GM21367 (cell line): ENCODE measurements around the gene NUP188.
A peak's percentile ranks its signal among the peaks of the same experiment; 100 is the strongest.
"Not testable (repeated sequence)": the region's sequence is repeated elsewhere in the genome, so short reads cannot be mapped to it uniquely, and the experiment has no call there.

ENCODE experiments used
- ATAC-seq: cut with Tn5 transposase; IDR thresholded peaks from one replicate; pipeline ENCODE4 v1.9.1; 2021; ENCODE audit not compliant: unreplicated experiment

NUP188 gene

GRCh38 chr9:128940946-128941755, 6.3 kb upstream of the NUP188 start:
- no peak for ATAC-seq

- ATAC-seq = no peak
These were observed 3.5 kb upstream of the NUP188 start for GRCh38 chr9:128943832-128944620.

GRCh38 chr9:128944966-128945365, 2.5 kb upstream of the NUP188 start:
- not testable (repeated sequence) for ATAC-seq

GRCh38 chr9:128945798-128946501, 1.5 kb upstream of the NUP188 start:
- ATAC-seq = no peak

- ATAC-seq = no peak
These were observed 775 bp upstream of the NUP188 start for GRCh38 chr9:128946571-128947276.

GRCh38 chr9:128947277-128947526, 297 bp upstream of the NUP188 start:
- ATAC-seq = peak; percentile 21

GRCh38 chr9:128961403-128961802, 13.9 kb downstream of the NUP188 start:
- ATAC-seq = not testable (repeated sequence)

- no peak for ATAC-seq
These were observed 22.0 kb downstream of the NUP188 start for GRCh38 chr9:128969491-128969890.

GRCh38 chr9:128972956-128973355, 25.5 kb downstream of the NUP188 start:
- ATAC-seq = no peak

GRCh38 chr9:128979111-128979510, 31.6 kb downstream of the NUP188 start:
- no peak for ATAC-seq

- no peak for ATAC-seq
These were observed 36.0 kb downstream of the NUP188 start for GRCh38 chr9:128983536-128983935.

GRCh38 chr9:128986671-128987070, 39.2 kb downstream of the NUP188 start:
- ATAC-seq = no peak

GRCh38 chr9:128987805-128988204, 40.3 kb downstream of the NUP188 start:
- no peak for ATAC-seq

GRCh38 chr9:128992995-128993394, 45.5 kb downstream of the NUP188 start:
- ATAC-seq = no peak

GRCh38 chr9:128995791-128996190, 48.3 kb downstream of the NUP188 start:
- no peak for ATAC-seq

GRCh38 chr9:128998462-128998861, 51.0 kb downstream of the NUP188 start:
- ATAC-seq = no peak

- ATAC-seq = no peak
These were observed 52.2 kb downstream of the NUP188 start for GRCh38 chr9:128999581-129000206.

- no peak for ATAC-seq
These were observed 54.2 kb downstream of the NUP188 start for GRCh38 chr9:129001504-129002325.

GRCh38 chr9:129002992-129003391, 55.5 kb downstream of the NUP188 start:
- no peak for ATAC-seq

GRCh38 chr9:129004173-129004572, 56.7 kb downstream of the NUP188 start:
- not testable (repeated sequence) for ATAC-seq
